ENCODE measurements around the gene KLK1.

The KLK1 gene
- total RNA-seq = 0 reads per million in 3 donors

DNA sequence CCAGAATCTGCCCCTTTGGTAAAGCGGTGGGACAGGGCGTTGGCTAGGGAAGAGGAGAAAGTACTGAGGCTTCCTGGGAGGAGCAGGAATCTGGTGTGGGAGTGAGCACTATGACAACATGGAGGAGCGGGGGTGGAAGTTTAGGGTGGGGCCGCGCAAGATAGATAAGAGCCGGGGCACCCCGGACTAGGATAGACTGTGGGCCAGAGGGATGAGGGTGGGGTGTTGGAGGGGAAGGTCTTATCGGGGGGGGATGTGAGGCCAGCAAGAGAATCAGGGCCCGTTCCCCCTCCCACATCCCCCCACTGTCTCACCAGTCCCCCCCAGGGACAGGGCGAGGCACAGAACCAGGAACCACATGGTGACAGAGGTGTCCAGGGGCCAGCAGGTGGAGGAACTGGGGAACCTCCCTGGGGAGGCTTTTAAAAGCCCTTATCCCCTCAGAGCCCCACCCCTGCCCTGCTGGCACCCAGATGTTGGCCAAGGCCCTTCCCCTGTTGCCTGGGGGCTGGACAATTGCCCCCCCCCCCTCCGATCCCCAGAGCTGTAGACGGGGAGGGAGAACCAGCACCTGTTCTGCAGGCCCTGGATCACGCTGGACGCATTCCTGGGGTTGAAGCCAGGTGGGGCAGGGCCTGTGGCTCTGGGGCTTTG lies at the start of gene KLK1:
Gene KLK1, minus strand, starts transcription at position 399 of the 654 bp plus-strand sequence. Its CDS starts 39 bp downstream, at position 360.
- peaks cover 1% of the 10 kb centered on the region for H3K4me1 ChIP-seq (ENCODE audit: control insufficient read depth, insufficient read depth, low read length, poor library complexity, severe bottlenecking)
- H3K27me3 ChIP-seq (replicated peaks; ENCODE audit: control insufficient read depth, insufficient read depth, low read length, poor library complexity, severe bottlenecking) = peaks cover 12% of the 10 kb centered on the region
- H3K9me3 ChIP-seq (ENCODE audit: control insufficient read depth, low read length) = no peaks in the 10 kb centered on the region
- no peak within 1 kb of the TSS for H3K27ac ChIP-seq (ENCODE audit: insufficient read depth, low read length, poor library complexity, severe bottlenecking)
- no peak for DNase-seq
- no peak within 1 kb of the TSS for H3K4me3 ChIP-seq (ENCODE audit: insufficient read depth, low read depth, low read length, poor library complexity, severe bottlenecking)
- no peaks in the 10 kb centered on the region for H3K36me3 ChIP-seq (ENCODE audit: control insufficient read depth, insufficient read depth, low read length)

DNA sequence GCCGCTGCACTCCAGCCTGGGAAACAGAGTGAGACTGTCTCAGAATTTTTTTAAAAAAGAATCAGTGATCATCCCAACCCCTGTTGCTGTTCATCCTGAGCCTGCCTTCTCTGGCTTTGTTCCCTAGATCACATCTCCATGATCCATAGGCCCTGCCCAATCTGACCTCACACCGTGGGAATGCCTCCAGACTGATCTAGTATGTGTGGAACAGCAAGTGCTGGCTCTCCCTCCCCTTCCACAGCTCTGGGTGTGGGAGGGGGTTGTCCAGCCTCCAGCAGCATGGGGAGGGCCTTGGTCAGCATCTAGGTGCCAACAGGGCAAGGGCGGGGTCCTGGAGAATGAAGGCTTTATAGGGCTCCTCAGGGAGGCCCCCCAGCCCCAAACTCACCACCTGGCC lies 49.5 kb upstream of the KLK1 start, which contains the start of gene KLK2:
Gene KLK2, plus strand, starts transcription at position 384 of the 400 bp plus-strand sequence. CDS start 35 bp downstream, outside the sequence.
- Histone ChIP-seq H3K27me3 (replicated peaks; ENCODE audit: control insufficient read depth, insufficient read depth, low read length, poor library complexity, severe bottlenecking) (peaks cover 6% of the 10 kb centered on the region), H3K4me3 (ENCODE audit: insufficient read depth, low read depth, low read length, poor library complexity, severe bottlenecking) (no peak within 1 kb of the TSS), H3K4me1 (ENCODE audit: control insufficient read depth, insufficient read depth, low read length, poor library complexity, severe bottlenecking) (no peaks in the 10 kb centered on the region), H3K27ac (ENCODE audit: insufficient read depth, low read length, poor library complexity, severe bottlenecking) (no peak within 1 kb of the TSS), H3K36me3 (ENCODE audit: control insufficient read depth, insufficient read depth, low read length) (no peaks in the 10 kb centered on the region), H3K9me3 (ENCODE audit: control insufficient read depth, low read length) (no peaks in the 10 kb centered on the region)
- no peak for DNase-seq

DNA sequence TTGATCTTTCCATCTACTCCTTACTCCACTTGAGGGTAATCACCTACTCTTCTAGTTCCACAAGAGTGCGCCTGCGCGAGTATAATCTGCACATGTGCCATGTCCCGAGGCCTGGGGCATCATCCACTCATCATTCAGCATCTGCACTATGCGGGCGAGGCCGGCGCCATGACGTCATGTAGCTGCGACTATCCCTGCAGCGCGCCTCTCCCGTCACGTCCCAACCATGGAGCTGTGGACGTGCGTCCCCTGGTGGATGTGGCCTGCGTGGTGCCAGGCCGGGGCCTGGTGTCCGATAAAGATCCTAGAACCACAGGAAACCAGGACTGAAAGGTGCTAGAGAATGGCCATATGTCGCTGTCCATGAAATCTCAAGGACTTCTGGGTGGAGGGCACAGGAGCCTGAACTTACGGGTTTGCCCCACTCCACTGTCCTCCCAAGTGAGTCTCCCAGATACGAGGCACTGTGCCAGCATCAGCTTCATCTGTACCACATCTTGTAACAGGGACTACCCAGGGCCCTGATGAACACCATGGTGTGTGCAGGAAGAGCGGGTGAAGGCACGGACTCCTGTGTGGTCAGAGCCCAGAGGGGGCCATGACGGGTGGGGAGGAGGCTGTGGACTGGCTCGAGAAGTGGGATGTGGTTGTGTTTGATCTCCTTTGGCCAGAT lies 47.0 kb upstream of the KLK1 start:
- Histone ChIP-seq H3K36me3 (ENCODE audit: control insufficient read depth, insufficient read depth, low read length) (no peaks in the 10 kb centered on the region), H3K9me3 (ENCODE audit: control insufficient read depth, low read length) (no peaks in the 10 kb centered on the region), H3K4me1 (ENCODE audit: control insufficient read depth, insufficient read depth, low read length, poor library complexity, severe bottlenecking) (no peaks in the 10 kb centered on the region), H3K27ac (ENCODE audit: insufficient read depth, low read length, poor library complexity, severe bottlenecking) (no peak overlapping the region), H3K4me3 (ENCODE audit: insufficient read depth, low read depth, low read length, poor library complexity, severe bottlenecking) (no peak overlapping the region), H3K27me3 (replicated peaks; ENCODE audit: control insufficient read depth, insufficient read depth, low read length, poor library complexity, severe bottlenecking) (peaks cover 6% of the 10 kb centered on the region)
- no peak for DNase-seq

- no peak for DNase-seq
- no peaks in the 10 kb centered on the region for H3K9me3 ChIP-seq (ENCODE audit: control insufficient read depth, low read length)
- no peak overlapping the region for H3K4me3 ChIP-seq (ENCODE audit: insufficient read depth, low read depth, low read length, poor library complexity, severe bottlenecking)
- peaks cover under 1% of the 10 kb centered on the region for H3K27me3 ChIP-seq (replicated peaks; ENCODE audit: control insufficient read depth, insufficient read depth, low read length, poor library complexity, severe bottlenecking)
- H3K4me1 ChIP-seq (ENCODE audit: control insufficient read depth, insufficient read depth, low read length, poor library complexity, severe bottlenecking) = no peaks in the 10 kb centered on the region
- no peaks in the 10 kb centered on the region for H3K36me3 ChIP-seq (ENCODE audit: control insufficient read depth, insufficient read depth, low read length)
- no peak overlapping the region for H3K27ac ChIP-seq (ENCODE audit: insufficient read depth, low read length, poor library complexity, severe bottlenecking)
Observed at GRCh38 chr19:50869479-50869878, 45.9 kb upstream of the KLK1 start.

DNA sequence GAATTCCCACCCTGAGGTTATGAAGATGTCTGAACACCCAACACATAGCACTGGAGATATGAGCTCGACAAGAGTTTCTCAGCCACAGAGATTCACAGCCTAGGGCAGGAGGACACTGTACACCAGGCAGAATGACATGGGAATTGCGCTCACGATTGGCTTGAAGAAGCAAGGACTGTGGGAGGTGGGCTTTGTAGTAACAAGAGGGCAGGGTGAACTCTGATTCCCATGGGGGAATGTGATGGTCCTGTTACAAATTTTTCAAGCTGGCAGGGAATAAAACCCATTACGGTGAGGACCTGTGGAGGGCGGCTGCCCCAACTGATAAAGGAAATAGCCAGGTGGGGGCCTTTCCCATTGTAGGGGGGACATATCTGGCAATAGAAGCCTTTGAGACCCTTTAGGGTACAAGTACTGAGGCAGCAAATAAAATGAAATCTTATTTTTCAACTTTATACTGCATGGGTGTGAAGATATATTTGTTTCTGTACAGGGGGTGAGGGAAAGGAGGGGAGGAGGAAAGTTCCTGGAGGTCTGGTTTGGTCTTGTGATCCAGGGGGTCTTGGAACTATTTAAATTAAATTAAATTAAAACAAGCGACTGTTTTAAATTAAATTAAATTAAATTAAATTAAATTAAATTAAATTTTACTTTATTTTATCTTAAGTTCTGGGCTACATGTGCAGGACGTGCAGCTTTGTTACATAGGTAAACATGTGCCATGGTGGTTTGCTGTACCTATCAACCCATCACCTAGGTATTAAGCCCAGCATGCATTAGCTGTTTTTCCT lies 38.1 kb upstream of the KLK1 start:
- DNase-seq = no peak
- no peaks in the 10 kb centered on the region for H3K36me3 ChIP-seq (ENCODE audit: control insufficient read depth, insufficient read depth, low read length)
- H3K27me3 ChIP-seq (replicated peaks; ENCODE audit: control insufficient read depth, insufficient read depth, low read length, poor library complexity, severe bottlenecking) = no peaks in the 10 kb centered on the region
- H3K27ac ChIP-seq (ENCODE audit: insufficient read depth, low read length, poor library complexity, severe bottlenecking) = no peak overlapping the region
- H3K4me3 ChIP-seq (ENCODE audit: insufficient read depth, low read depth, low read length, poor library complexity, severe bottlenecking) = no peak overlapping the region
- no peaks in the 10 kb centered on the region for H3K4me1 ChIP-seq (ENCODE audit: control insufficient read depth, insufficient read depth, low read length, poor library complexity, severe bottlenecking)
- no peaks in the 10 kb centered on the region for H3K9me3 ChIP-seq (ENCODE audit: control insufficient read depth, low read length)

- Histone ChIP-seq H3K36me3 (ENCODE audit: control insufficient read depth, insufficient read depth, low read length) (no peaks in the 10 kb centered on the region), H3K4me1 (ENCODE audit: control insufficient read depth, insufficient read depth, low read length, poor library complexity, severe bottlenecking) (no peaks in the 10 kb centered on the region), H3K27ac (ENCODE audit: insufficient read depth, low read length, poor library complexity, severe bottlenecking) (no peak overlapping the region), H3K9me3 (ENCODE audit: control insufficient read depth, low read length) (no peaks in the 10 kb centered on the region), H3K27me3 (replicated peaks; ENCODE audit: control insufficient read depth, insufficient read depth, low read length, poor library complexity, severe bottlenecking) (no peaks in the 10 kb centered on the region), H3K4me3 (ENCODE audit: insufficient read depth, low read depth, low read length, poor library complexity, severe bottlenecking) (no peak overlapping the region)
- DNase-seq = no peak
Observed at GRCh38 chr19:50861010-50861409, 37.4 kb upstream of the KLK1 start.

DNA sequence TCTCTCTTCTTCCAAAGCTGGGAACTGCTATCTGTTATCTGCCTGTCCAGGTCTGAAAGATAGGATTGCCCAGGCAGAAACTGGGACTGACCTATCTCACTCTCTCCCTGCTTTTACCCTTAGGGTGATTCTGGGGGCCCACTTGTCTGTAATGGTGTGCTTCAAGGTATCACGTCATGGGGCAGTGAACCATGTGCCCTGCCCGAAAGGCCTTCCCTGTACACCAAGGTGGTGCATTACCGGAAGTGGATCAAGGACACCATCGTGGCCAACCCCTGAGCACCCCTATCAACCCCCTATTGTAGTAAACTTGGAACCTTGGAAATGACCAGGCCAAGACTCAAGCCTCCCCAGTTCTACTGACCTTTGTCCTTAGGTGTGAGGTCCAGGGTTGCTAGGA lies 36.3 kb upstream of the KLK1 start:
- no peaks in the 10 kb centered on the region for H3K27me3 ChIP-seq (replicated peaks; ENCODE audit: control insufficient read depth, insufficient read depth, low read length, poor library complexity, severe bottlenecking)
- DNase-seq = no peak

GRCh38 chr19:50858886-50859285 lies 35.3 kb upstream of the KLK1 start:
- no peaks in the 10 kb centered on the region for H3K27me3 ChIP-seq (replicated peaks; ENCODE audit: control insufficient read depth, insufficient read depth, low read length, poor library complexity, severe bottlenecking)
- H3K4me1 ChIP-seq (ENCODE audit: control insufficient read depth, insufficient read depth, low read length, poor library complexity, severe bottlenecking) = no peaks in the 10 kb centered on the region
- no peak for DNase-seq
- H3K27ac ChIP-seq (ENCODE audit: insufficient read depth, low read length, poor library complexity, severe bottlenecking) = no peak overlapping the region
- no peaks in the 10 kb centered on the region for H3K36me3 ChIP-seq (ENCODE audit: control insufficient read depth, insufficient read depth, low read length)
- no peak overlapping the region for H3K4me3 ChIP-seq (ENCODE audit: insufficient read depth, low read depth, low read length, poor library complexity, severe bottlenecking)
- H3K9me3 ChIP-seq (ENCODE audit: control insufficient read depth, low read length) = no peaks in the 10 kb centered on the region

More for the DNA sequence above, 36.3 kb upstream of the KLK1 start:
- H3K9me3 ChIP-seq (ENCODE audit: control insufficient read depth, low read length) = no peaks in the 10 kb centered on the region
- no peaks in the 10 kb centered on the region for H3K36me3 ChIP-seq (ENCODE audit: control insufficient read depth, insufficient read depth, low read length)
- H3K27ac ChIP-seq (ENCODE audit: insufficient read depth, low read length, poor library complexity, severe bottlenecking) = no peak overlapping the region
- no peaks in the 10 kb centered on the region for H3K4me1 ChIP-seq (ENCODE audit: control insufficient read depth, insufficient read depth, low read length, poor library complexity, severe bottlenecking)
- no peak overlapping the region for H3K4me3 ChIP-seq (ENCODE audit: insufficient read depth, low read depth, low read length, poor library complexity, severe bottlenecking)

DNA sequence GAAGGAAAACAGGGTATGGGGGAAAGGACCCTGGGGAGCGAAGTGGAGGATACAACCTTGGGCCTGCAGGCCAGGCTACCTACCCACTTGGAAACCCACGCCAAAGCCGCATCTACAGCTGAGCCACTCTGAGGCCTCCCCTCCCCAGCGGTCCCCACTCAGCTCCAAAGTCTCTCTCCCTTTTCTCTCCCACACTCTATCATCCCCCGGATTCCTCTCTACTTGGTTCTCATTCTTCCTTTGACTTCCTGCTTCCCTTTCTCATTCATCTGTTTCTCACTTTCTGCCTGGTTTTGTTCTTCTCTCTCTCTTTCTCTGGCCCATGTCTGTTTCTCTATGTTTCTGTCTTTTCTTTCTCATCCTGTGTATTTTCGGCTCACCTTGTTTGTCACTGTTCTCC lies 33.8 kb upstream of the KLK1 start:
- no peak overlapping the region for H3K4me3 ChIP-seq (ENCODE audit: insufficient read depth, low read depth, low read length, poor library complexity, severe bottlenecking)
- no peak for DNase-seq

More for the DNA sequence above, 33.8 kb upstream of the KLK1 start:
- H3K36me3 ChIP-seq (ENCODE audit: control insufficient read depth, insufficient read depth, low read length) = no peaks in the 10 kb centered on the region
- no peaks in the 10 kb centered on the region for H3K27me3 ChIP-seq (replicated peaks; ENCODE audit: control insufficient read depth, insufficient read depth, low read length, poor library complexity, severe bottlenecking)
- no peaks in the 10 kb centered on the region for H3K4me1 ChIP-seq (ENCODE audit: control insufficient read depth, insufficient read depth, low read length, poor library complexity, severe bottlenecking)
- no peak overlapping the region for H3K27ac ChIP-seq (ENCODE audit: insufficient read depth, low read length, poor library complexity, severe bottlenecking)
- H3K9me3 ChIP-seq (ENCODE audit: control insufficient read depth, low read length) = no peaks in the 10 kb centered on the region

All from effector memory CD4-positive, alpha-beta T cell (primary cell).